GM12878 (cell line): ENCODE data around the gene PSENEN. TPM values are rescaled to one million over a fixed set of nuclear protein-coding genes. Genes with fewer than 3 reads are reported as not detected.

ENCODE experiments used
- ATAC-seq: fragments of 200-7000 bp; cut with Tn5 transposase; 3 replicates; pipeline ENCODE4 v1.9.1; 2020; ENCODE audit warnings: mild to moderate bottlenecking, moderate library complexity
- BruUV-seq: library from RNA; stranded (reverse); fragments of 400-500 nt; replicated peaks from 2 replicates; lab custom pipeline; 2021; lab: Mats Ljungman, UMichigan
- CTCF ChIA-PET: fragments of 300-600 bp; sonication (Branson Sonifier 250); formaldehyde crosslinking; extraction: SDS; loops from one replicate; lab custom pipeline; 2021; ENCODE audit warnings: inconsistent platforms; lab: Yijun Ruan, JAX
- POLR2A ChIA-PET: fragments of 350-600 bp; formaldehyde crosslinking; extraction: SDS; loops from one replicate; lab custom pipeline; 2021; ENCODE audit warnings: inconsistent platforms; lab: Charles Lee
- RAD21 ChIA-PET: fragments of 300-600 bp; sonication (Branson Sonifier 250); formaldehyde crosslinking; loops from one replicate; lab custom pipeline; 2023; ENCODE audit warnings: antibody characterized with exemption; ENCODE audit not compliant: unreplicated experiment; lab: Charles Lee
- SMC1A ChIA-PET: fragments of 300-600 bp; sonication (Branson Sonifier 250); formaldehyde crosslinking; loops from one replicate; lab custom pipeline; 2023; ENCODE audit not compliant: unreplicated experiment, uncharacterized antibody; lab: Charles Lee
- DNase-seq: peaks from one replicate; pipeline ENCODE4 v3.0.0-alpha.2; 2011; ENCODE audit warnings: low read depth, low spot score
- FAIRE-seq: peaks from 3 replicates; lab custom pipeline; 2011; peaks lifted over from hg19 to GRCh38; lab: Jason Lieb, UNC
- H2AFZ ChIP-seq: 2 replicates; pipeline ENCODE4 v1.6.0; 2011; ENCODE audit warnings: low read depth, low read length, control low read depth; ENCODE audit not compliant: control insufficient read depth
- H3K27ac ChIP-seq: 2 replicates; pipeline ENCODE4 v1.5.1; 2011; ENCODE audit warnings: control low read depth; ENCODE audit not compliant: control insufficient read depth, insufficient read depth
- H3K27me3 ChIP-seq, 2 experiments: replicated peaks in 1 of 2; 2 replicates each; pipeline versions ENCODE4 v1.6.0 to v1.6.1; 2011; ENCODE audit warnings: low read length in 1 of 2; ENCODE audit not compliant: control insufficient read depth in 2 of 2, insufficient read depth in 2 of 2
- H3K36me3 ChIP-seq, 2 experiments: 2 replicates each; pipeline ENCODE4 v1.5.1; 2011; ENCODE audit warnings: low read length in 1 of 2; ENCODE audit not compliant: control insufficient read depth in 2 of 2, insufficient read depth in 2 of 2
- H3K4me1 ChIP-seq: 2 replicates; pipeline ENCODE4 v1.6.1; 2011; ENCODE audit warnings: mild to moderate bottlenecking, low read length, moderate library complexity, mixed read lengths; ENCODE audit not compliant: control insufficient read depth, insufficient read depth
- H3K4me2 ChIP-seq: 2 replicates; pipeline ENCODE4 v1.6.0; 2011; ENCODE audit warnings: control low read depth; ENCODE audit not compliant: control insufficient read depth, insufficient read depth
- H3K4me3 ChIP-seq: fragments of 200-600 bp; sonication (generic); 2 replicates; pipeline ENCODE4 v1.5.1; 2016
- H3K79me2 ChIP-seq: 2 replicates; pipeline ENCODE4 v1.6.0; 2011; ENCODE audit warnings: low read length; ENCODE audit not compliant: control insufficient read depth, insufficient read depth
- H3K9ac ChIP-seq: 2 replicates; pipeline ENCODE4 v1.8.0; 2011; ENCODE audit warnings: low read length, control low read depth, mixed read lengths; ENCODE audit not compliant: control insufficient read depth, insufficient read depth
- H3K9me3 ChIP-seq: replicated peaks from 3 replicates; pipeline ENCODE4 v1.5.1; 2011; ENCODE audit warnings: mild to moderate bottlenecking, low read length; ENCODE audit not compliant: control insufficient read depth, insufficient read depth
- H4K20me1 ChIP-seq: 2 replicates; pipeline ENCODE4 v1.6.0; 2011; ENCODE audit not compliant: control insufficient read depth, insufficient read depth
- BACH1 ChIP-seq: fragments of 450-650 bp; IDR thresholded peaks from 2 replicates; pipeline ENCODE4 v1.6.1; 2017; ENCODE audit warnings: mild to moderate bottlenecking, borderline replicate concordance
- BCL11A ChIP-seq: IDR thresholded peaks from 2 replicates; pipeline ENCODE4 v1.6.1; 2011; ENCODE audit warnings: low read depth, low read length
- BMI1 ChIP-seq: fragments of 450-650 bp; IDR thresholded peaks from 2 replicates; pipeline ENCODE4 v1.6.1; 2016; ENCODE audit warnings: mild to moderate bottlenecking, moderate library complexity, borderline replicate concordance
- CREB1 ChIP-seq: IDR thresholded peaks from 2 replicates; pipeline ENCODE4 v1.6.1; 2012; ENCODE audit warnings: low read depth, mild to moderate bottlenecking, inconsistent platforms
- CREM ChIP-seq: IDR thresholded peaks from 2 replicates; pipeline ENCODE4 v1.6.1; 2014; ENCODE audit warnings: antibody characterized with exemption, low read depth
- EED ChIP-seq: sonication (generic); IDR thresholded peaks from 2 replicates; pipeline ENCODE4 v1.6.1; 2016; ENCODE audit warnings: antibody characterized with exemption, low read depth
- IKZF2 ChIP-seq, 2 experiments: fragments of 450-650 bp; IDR thresholded peaks; 2 replicates each; pipeline ENCODE4 v1.6.1; 2017; ENCODE audit warnings: mild to moderate bottlenecking in 2 of 2, moderate library complexity in 2 of 2
- KLF5 ChIP-seq: fragments of 450-650 bp; IDR thresholded peaks from 2 replicates; pipeline ENCODE4 v1.6.1; 2014; ENCODE audit warnings: mild to moderate bottlenecking; ENCODE audit not compliant: partially characterized antibody
- NFXL1 ChIP-seq: fragments of 450-650 bp; IDR thresholded peaks from 2 replicates; pipeline ENCODE4 v1.6.1; 2017; ENCODE audit warnings: antibody characterized with exemption, mild to moderate bottlenecking, borderline replicate concordance
- SP1 ChIP-seq: IDR thresholded peaks from one replicate; pipeline ENCODE4 v1.6.1; 2011; ENCODE audit warnings: low read depth, low read length
- SPI1 ChIP-seq: IDR thresholded peaks from 2 replicates; pipeline ENCODE4 v1.6.1; 2011; ENCODE audit warnings: low read depth, mild to moderate bottlenecking, low read length, moderate library complexity, borderline replicate concordance; ENCODE audit not compliant: insufficient read depth
- WGBS: methylation state at CpG from one replicate; pipeline ENCODE4 v1.1.6; 2016; ENCODE audit warnings: low lambda C conversion rate; ENCODE audit not compliant: insufficient replicate concordance, insufficient coverage; ENCODE audit errors: missing lambda C conversion rate; 5-methylcytosine and 5-hydroxymethylcytosine counted together
- in situ Hi-C: fragments of 300-500 bp; cut with MboI; formaldehyde crosslinking; loops from 9 replicates; pipeline ENCODE4 v1.14.3; 2018; ENCODE audit warnings: mixed read lengths
- intact Hi-C: fragments of 100-400 bp; cut with micrococcal nuclease; formaldehyde crosslinking; loops from one replicate; pipeline ENCODE4 v1.14.2; 2022; ENCODE audit not compliant: unreplicated experiment
- polyA plus RNA-seq, 11 experiments: library from polyadenylated mRNA; depleted of rRNA in 4 of 11; unstranded in 6 of 11; stranded (reverse) in 5 of 11; fragments of >200 nt; fragmentation: Nextera tagmentation in 4 of 11; fragmentation: Illumina TruSeq in 1 of 11; extraction: Ambion mirVana in 4 of 11; extraction: Trizol in 1 of 11; gene quantifications; 1 replicate in 1 of 11; 2 replicates in 10 of 11; pipeline versions ENCODE4 v1.2.1 to v1.2.3, GENCODE V29; 2011 to 2016; ENCODE audit warnings: inconsistent platforms in 2 of 11, missing spikeins in 2 of 11, low read depth in 1 of 11
- total RNA-seq, 4 experiments: library from RNA; depleted of rRNA in 3 of 4; stranded (reverse); fragments of >200 nt in 3 of 4; fragmentation: Illumina TruSeq in 1 of 4; extraction: Trizol in 1 of 4; gene quantifications; 2 replicates each; pipeline versions ENCODE4 v1.2.1 to v1.2.3, GENCODE V29; 2013 to 2021
- TF ChIP-seq, protein P1 (sequence below), 3 experiments: IDR thresholded peaks in 2 of 3; conservative IDR thresholded peaks in 1 of 3; 2 replicates each; pipeline ENCODE4 v1.5.1; 2011; ENCODE audit warnings: low read depth in 3 of 3, low read length in 3 of 3, mild to moderate bottlenecking in 3 of 3, control low read depth in 2 of 3, moderate library complexity in 2 of 3, inconsistent platforms in 1 of 3, mixed read lengths in 1 of 3; ENCODE audit not compliant: control insufficient read depth in 2 of 3, insufficient read depth in 1 of 3; ENCODE audit errors: extremely low read depth in 1 of 3
- TF ChIP-seq, protein P2 (sequence below): fragments of 450-650 bp; IDR thresholded peaks from 2 replicates; pipeline ENCODE4 v1.6.1; 2017; ENCODE audit warnings: antibody characterized with exemption, mild to moderate bottlenecking, moderate library complexity

Gene PSENEN
- total and polyA plus RNA-seq, 10 of the 15 experiments (the other 5 are each of a cell fraction or from before 2014, with no cell fraction given): 14.4 to 178 (median 43.5) TPM

DNA sequence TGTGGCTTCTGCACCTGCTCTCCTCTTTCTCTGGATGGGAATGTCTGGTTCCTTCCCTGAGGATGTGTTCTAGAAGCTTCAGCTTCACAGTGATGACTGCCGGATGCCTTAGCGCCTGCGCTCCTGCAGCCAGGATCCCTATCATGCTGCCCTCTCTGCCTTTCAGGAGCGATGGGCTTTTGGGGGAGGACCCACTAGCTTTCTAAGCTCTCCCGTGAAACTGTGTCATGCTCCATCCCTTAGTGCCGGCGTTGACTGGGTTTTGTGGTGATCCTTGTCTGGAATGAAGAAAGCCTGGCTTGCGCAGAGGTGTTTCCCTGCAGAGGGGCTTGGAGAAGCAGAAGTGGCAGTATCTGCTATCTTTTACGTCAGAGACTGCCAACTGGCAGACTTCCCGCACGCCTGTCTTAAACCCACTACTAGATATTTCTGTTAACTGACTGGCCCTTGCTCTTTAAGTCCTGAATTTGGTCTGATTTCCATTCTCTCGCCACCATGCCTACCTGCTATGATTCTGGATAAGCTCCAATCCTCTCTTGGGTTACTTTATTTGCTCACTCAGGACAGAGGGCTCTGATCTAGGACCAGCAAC, 31.5 kb upstream of the PSENEN start:
- BruUV-seq: TSS peak; percentile 35
- ATAC-seq: no peak
- H3K9me3 ChIP-seq: no peaks in the 10 kb centered on the region
- FAIRE-seq: no peak
- H3K4me3 ChIP-seq: peak overlapping the region; percentile 82
- H3K27ac ChIP-seq: peak overlapping the region; percentile 95
- ChIA-PET RAD21 (interaction anchor here (0.7 to 6.3 kb wide), 9 partner anchors 15 to 217 kb away, joined by 3 to 430 read pairs (median 9); partner anchors contain the start of genes COX6B1, IGFLR1, LIN37 and ZBTB32), POLR2A (interaction anchor here (0.5 to 12.1 kb wide), 9 partner anchors 15 to 489 kb away, joined by 3 to 516 read pairs (median 5); partner anchors contain the start of genes IGFLR1, LIN37, NFKBID and PSENEN), CTCF (interaction anchor here (0.8 to 7.3 kb wide), 10 partner anchors 12 to 205 kb away, joined by 3 to 271 read pairs (median 6); partner anchors contain the start of genes IGFLR1, PSENEN and U2AF1L4), SMC1A (interaction anchor here (0.7 to 6.3 kb wide), 8 partner anchors 16 to 337 kb away, joined by 3 to 375 read pairs (median 4); partner anchors contain the start of genes PSENEN, U2AF1L4 and ZBTB32)
- DNase-seq: no peak
- intact Hi-C loops (loop anchor here (5.0 kb wide), 1 partner anchor 188 kb away; the partner anchor contains the start of genes HCST and NFKBID), in situ Hi-C loops (no loop called here)
- no peak overlapping the region for H2AFZ ChIP-seq
- H3K36me3 ChIP-seq: no peaks in the 10 kb centered on the region; a peak in 1 of 4 replicates
- no peaks in the 10 kb centered on the region for H4K20me1 ChIP-seq
- H3K27me3 ChIP-seq: no peaks in the 10 kb centered on the region
- H3K4me1 ChIP-seq: peaks cover 45% of the 10 kb centered on the region
- H3K79me2 ChIP-seq: peaks cover 58% of the 10 kb centered on the region
- H3K9ac ChIP-seq: peak overlapping the region; percentile 77
- peak overlapping the region; percentile 99 for H3K4me2 ChIP-seq
- under 1% methylated on average over 12 of the region's 12 CpGs for WGBS
- TF ChIP-seq, protein P1, sequence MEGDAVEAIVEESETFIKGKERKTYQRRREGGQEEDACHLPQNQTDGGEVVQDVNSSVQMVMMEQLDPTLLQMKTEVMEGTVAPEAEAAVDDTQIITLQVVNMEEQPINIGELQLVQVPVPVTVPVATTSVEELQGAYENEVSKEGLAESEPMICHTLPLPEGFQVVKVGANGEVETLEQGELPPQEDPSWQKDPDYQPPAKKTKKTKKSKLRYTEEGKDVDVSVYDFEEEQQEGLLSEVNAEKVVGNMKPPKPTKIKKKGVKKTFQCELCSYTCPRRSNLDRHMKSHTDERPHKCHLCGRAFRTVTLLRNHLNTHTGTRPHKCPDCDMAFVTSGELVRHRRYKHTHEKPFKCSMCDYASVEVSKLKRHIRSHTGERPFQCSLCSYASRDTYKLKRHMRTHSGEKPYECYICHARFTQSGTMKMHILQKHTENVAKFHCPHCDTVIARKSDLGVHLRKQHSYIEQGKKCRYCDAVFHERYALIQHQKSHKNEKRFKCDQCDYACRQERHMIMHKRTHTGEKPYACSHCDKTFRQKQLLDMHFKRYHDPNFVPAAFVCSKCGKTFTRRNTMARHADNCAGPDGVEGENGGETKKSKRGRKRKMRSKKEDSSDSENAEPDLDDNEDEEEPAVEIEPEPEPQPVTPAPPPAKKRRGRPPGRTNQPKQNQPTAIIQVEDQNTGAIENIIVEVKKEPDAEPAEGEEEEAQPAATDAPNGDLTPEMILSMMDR (IDR thresholded peaks at IDR 0.05 in 2 of 3, conservative IDR thresholded peaks at IDR 0.05 in 1 of 3; ENCODE audit: control insufficient read depth in 2 of 3, extremely low read depth in 1 of 3, insufficient read depth in 1 of 3, low read depth in 3 of 3, low read length in 3 of 3): no peak
- no peak for TF ChIP-seq KLF5
- peak in 1 of 2 experiments; percentile 8; a peak in 1 of 4 replicates for TF ChIP-seq IKZF2 (IDR thresholded peaks at IDR 0.05)
- TF ChIP-seq SP1: no peak
- TF ChIP-seq BMI1: no peak
- TF ChIP-seq, protein P2, sequence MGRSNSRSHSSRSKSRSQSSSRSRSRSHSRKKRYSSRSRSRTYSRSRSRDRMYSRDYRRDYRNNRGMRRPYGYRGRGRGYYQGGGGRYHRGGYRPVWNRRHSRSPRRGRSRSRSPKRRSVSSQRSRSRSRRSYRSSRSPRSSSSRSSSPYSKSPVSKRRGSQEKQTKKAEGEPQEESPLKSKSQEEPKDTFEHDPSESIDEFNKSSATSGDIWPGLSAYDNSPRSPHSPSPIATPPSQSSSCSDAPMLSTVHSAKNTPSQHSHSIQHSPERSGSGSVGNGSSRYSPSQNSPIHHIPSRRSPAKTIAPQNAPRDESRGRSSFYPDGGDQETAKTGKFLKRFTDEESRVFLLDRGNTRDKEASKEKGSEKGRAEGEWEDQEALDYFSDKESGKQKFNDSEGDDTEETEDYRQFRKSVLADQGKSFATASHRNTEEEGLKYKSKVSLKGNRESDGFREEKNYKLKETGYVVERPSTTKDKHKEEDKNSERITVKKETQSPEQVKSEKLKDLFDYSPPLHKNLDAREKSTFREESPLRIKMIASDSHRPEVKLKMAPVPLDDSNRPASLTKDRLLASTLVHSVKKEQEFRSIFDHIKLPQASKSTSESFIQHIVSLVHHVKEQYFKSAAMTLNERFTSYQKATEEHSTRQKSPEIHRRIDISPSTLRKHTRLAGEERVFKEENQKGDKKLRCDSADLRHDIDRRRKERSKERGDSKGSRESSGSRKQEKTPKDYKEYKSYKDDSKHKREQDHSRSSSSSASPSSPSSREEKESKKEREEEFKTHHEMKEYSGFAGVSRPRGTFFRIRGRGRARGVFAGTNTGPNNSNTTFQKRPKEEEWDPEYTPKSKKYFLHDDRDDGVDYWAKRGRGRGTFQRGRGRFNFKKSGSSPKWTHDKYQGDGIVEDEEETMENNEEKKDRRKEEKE: no peak
- no peak for TF ChIP-seq NFXL1
- TF ChIP-seq BCL11A: no peak
- TF ChIP-seq SPI1: peak; percentile 54; the same call in 1 of the 2 replicates
- 0 out of 2 replicates have a peak, but pooled peaks have one; percentile 41 for TF ChIP-seq CREB1
- no peak for TF ChIP-seq BACH1
- TF ChIP-seq CREM: peak; percentile 30; the same call in 1 of the 2 replicates
- TF ChIP-seq EED: peak; percentile 17; the same call in 1 of the 2 replicates
